ENCODE data around the gene NACC1.

GRCh38 chr19:13072188-13072908, 45.7 kb upstream of the NACC1 start:
- no peak for TF ChIP-seq POLR2AphosphoS5 (IDR thresholded peaks at IDR 0.05)
- TF ChIP-seq CTCF (IDR thresholded peaks at IDR 0.05), result no peak
- no peak for TF ChIP-seq POLR2A (IDR thresholded peaks at IDR 0.05)
- no peak for TF ChIP-seq EP300 (IDR thresholded peaks at IDR 0.05)

All from stomach (tissue), 4 donors.